Common myeloid progenitor, CD34-positive (primary cell): ENCODE measurements around the gene SPNS2.
A peak's percentile ranks its signal among the peaks of the same experiment; 100 is the strongest.

Source experiments
- CTCF ChIA-PET: fragments of 350-600 bp; sonication (Branson Sonifier 250); formaldehyde crosslinking; loops from one replicate; lab custom pipeline; 2021; ENCODE audit warnings: antibody characterized with exemption; lab: Charles Lee
- POLR2A ChIA-PET: fragments of 350-600 bp; sonication (Branson Sonifier 250); formaldehyde crosslinking; loops from one replicate; lab custom pipeline; 2021; ENCODE audit warnings: antibody characterized with exemption; lab: Charles Lee
- DNase-seq, 3 donors: peaks; one replicate each; pipeline versions ENCODE4 v3.0.0 to v3.0.0-alpha.2; 2013
- H3K27ac ChIP-seq, 2 experiments: 1 replicate in 1 of 2; 2 replicates in 1 of 2; pipeline ENCODE4 v1.7.0; 2013; ENCODE audit warnings: inconsistent platforms in 2 of 2, low read length in 2 of 2, mild to moderate bottlenecking in 2 of 2, low read depth in 1 of 2, moderate library complexity in 1 of 2; ENCODE audit not compliant: severe bottlenecking in 2 of 2, insufficient read depth in 1 of 2, poor library complexity in 1 of 2
- H3K27me3 ChIP-seq, 5 experiments: replicated peaks in 2 of 5; 1 replicate in 3 of 5; 2 replicates in 2 of 5; pipeline versions ENCODE4 v1.6.1 to v1.7.0; 2013; ENCODE audit warnings: low read length in 4 of 5, mild to moderate bottlenecking in 2 of 5, moderate library complexity in 2 of 5, inconsistent platforms in 1 of 5; ENCODE audit not compliant: insufficient read depth in 5 of 5, control insufficient read depth in 4 of 5
- H3K36me3 ChIP-seq, 4 experiments: 1 replicate in 2 of 4; 2 replicates in 2 of 4; pipeline versions ENCODE4 v1.6.1 to v1.7.0; 2013; ENCODE audit warnings: low read length in 3 of 4, control low read depth in 1 of 4, mild to moderate bottlenecking in 1 of 4; ENCODE audit not compliant: control insufficient read depth in 4 of 4, insufficient read depth in 4 of 4
- H3K4me1 ChIP-seq, 4 experiments: 1 replicate in 3 of 4; 2 replicates in 1 of 4; pipeline versions ENCODE4 v1.6.1 to v1.7.1; 2013; ENCODE audit warnings: low read length in 3 of 4, mild to moderate bottlenecking in 3 of 4, control low read depth in 1 of 4, inconsistent platforms in 1 of 4, moderate library complexity in 1 of 4; ENCODE audit not compliant: control insufficient read depth in 4 of 4, insufficient read depth in 4 of 4; ENCODE audit errors: control extremely low read depth in 1 of 4
- H3K4me3 ChIP-seq, 7 experiments: 1 replicate in 4 of 7; 2 replicates in 3 of 7; pipeline versions ENCODE4 v1.5.1 to v1.7.0; 2013; ENCODE audit warnings: mild to moderate bottlenecking in 7 of 7, low read length in 6 of 7, moderate library complexity in 6 of 7, inconsistent platforms in 2 of 7, low read depth in 2 of 7, control low read depth in 1 of 7; ENCODE audit not compliant: insufficient read depth in 4 of 7, control insufficient read depth in 1 of 7; ENCODE audit errors: extremely low read depth in 1 of 7
- H3K9me3 ChIP-seq, 5 experiments: 1 replicate in 4 of 5; 2 replicates in 1 of 5; pipeline versions ENCODE4 v1.6.1 to v1.7.1; 2013; ENCODE audit warnings: low read length in 4 of 5, mild to moderate bottlenecking in 2 of 5, inconsistent platforms in 1 of 5, low read depth in 1 of 5, moderate library complexity in 1 of 5; ENCODE audit not compliant: control insufficient read depth in 4 of 5, insufficient read depth in 2 of 5; ENCODE audit errors: control extremely low read depth in 1 of 5
- WGBS: methylation state at CpG from one replicate; pipeline ENCODE4 v1.1.5; 2013; ENCODE audit not compliant: insufficient coverage; 5-methylcytosine and 5-hydroxymethylcytosine counted together

Gene SPNS2

DNA sequence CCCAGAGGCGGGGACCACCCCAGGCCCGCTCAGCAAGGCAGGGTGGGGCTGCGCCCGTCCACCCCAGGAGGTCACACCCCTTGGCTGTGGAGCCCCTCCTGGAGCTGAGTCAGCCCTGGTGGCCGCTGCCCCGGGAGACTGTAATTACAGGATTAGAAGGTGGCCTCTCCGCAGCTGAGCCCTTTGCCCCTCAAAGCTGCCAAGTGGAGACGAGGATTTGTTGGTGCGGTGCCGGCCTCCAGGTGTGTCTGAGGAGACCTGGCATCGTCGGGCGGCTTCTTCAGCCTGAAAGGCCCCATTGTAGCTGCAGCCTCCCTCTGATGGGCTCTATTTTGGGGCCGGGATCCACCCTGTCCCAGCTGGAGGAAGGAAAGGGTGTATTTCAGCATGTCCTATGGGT is 22.7 kb upstream of the SPNS2 start:
- peaks cover 0 to 26% (median 3%) of the 10 kb centered on the region in 4 experiments for H3K36me3 ChIP-seq
- ChIA-PET POLR2A (interaction anchor here (1.3 kb wide), 1 partner anchor 12 kb away, joined by 3 read pairs; no protein-coding TSS in a partner anchor), CTCF (interaction anchor here (1.5 kb wide), 1 partner anchor 23 kb away, joined by 4 read pairs; no protein-coding TSS in a partner anchor)
- no peak overlapping the region for H3K27ac ChIP-seq
- no peaks in the 10 kb centered on the region for H3K27me3 ChIP-seq
- DNase-seq, result no peak
- WGBS, result 100% methylated on average over 8 of the region's 14 CpGs
- peaks cover 0 to 26% (median 18%) of the 10 kb centered on the region in 4 experiments for H3K4me1 ChIP-seq
- no peaks in the 10 kb centered on the region for H3K9me3 ChIP-seq
- no peak overlapping the region for H3K4me3 ChIP-seq

GRCh38 chr17:4476511-4477070 is 22.1 kb upstream of the SPNS2 start:
- Histone ChIP-seq H3K4me1 (peaks cover 0 to 32% (median 24%) of the 10 kb centered on the region in 4 experiments), H3K9me3 (no peaks in the 10 kb centered on the region), H3K27ac (no peak overlapping the region), H3K36me3 (peaks cover 0 to 24% (median 3%) of the 10 kb centered on the region in 4 experiments), H3K27me3 (no peaks in the 10 kb centered on the region), H3K4me3 (no peak overlapping the region)
- ChIA-PET POLR2A (interaction anchor here (1.3 kb wide), 1 partner anchor 11 kb away, joined by 3 read pairs; no protein-coding TSS in a partner anchor), CTCF (interaction anchor here (1.5 kb wide), 1 partner anchor 24 kb away, joined by 4 read pairs; no protein-coding TSS in a partner anchor)
- DNase-seq, result no peak
- 91% methylated on average over 19 of the region's 19 CpGs for WGBS

DNA sequence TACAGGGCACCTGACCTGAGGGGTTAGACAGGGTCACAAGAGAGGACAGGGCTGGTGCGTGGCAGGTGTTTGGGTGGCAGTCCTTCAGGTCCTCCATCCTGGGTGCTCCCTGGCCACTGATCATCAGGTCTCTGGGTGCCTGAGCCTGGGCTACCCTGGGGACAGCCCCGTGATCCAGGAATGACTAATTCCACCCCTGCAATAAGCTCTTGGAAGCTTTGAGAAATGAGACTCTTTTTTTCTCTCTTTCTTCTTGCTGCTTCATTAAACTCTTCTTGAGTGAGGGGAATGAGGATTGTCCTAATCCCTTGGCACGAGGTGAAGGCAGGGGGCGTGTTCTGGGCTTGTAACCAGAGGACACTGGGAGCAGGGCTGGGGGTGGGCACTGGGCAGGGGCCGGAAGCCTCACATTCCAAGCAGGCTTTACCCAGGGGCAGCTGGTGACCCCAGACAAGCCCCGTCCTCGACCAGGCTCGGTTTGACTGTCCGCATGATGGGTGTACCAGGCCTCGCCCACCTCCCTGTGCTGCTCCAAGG is 21.4 kb upstream of the SPNS2 start:
- Histone ChIP-seq H3K4me3 (no peak overlapping the region), H3K9me3 (no peaks in the 10 kb centered on the region), H3K4me1 (peaks cover 0 to 38% (median 30%) of the 10 kb centered on the region in 4 experiments), H3K27ac (no peak overlapping the region), H3K36me3 (peaks cover 0 to 19% (median 2%) of the 10 kb centered on the region in 4 experiments), H3K27me3 (no peaks in the 10 kb centered on the region)
- no peak for DNase-seq
- WGBS, result 100% methylated on average over 6 of the region's 10 CpGs
- CTCF ChIA-PET, result interaction anchor here (1.5 kb wide), 1 partner anchor 25 kb away, joined by 4 read pairs; no protein-coding TSS in a partner anchor
- POLR2A ChIA-PET, result no interaction called here

- no peak overlapping the region for H3K27ac ChIP-seq
- POLR2A ChIA-PET, result no interaction called here
- CTCF ChIA-PET, result no interaction called here
- no peak for DNase-seq
- H3K4me3 ChIP-seq, result no peak overlapping the region
- H3K4me1 ChIP-seq, result peaks cover 0 to 48% (median 40%) of the 10 kb centered on the region in 4 experiments
- no peaks in the 10 kb centered on the region for H3K27me3 ChIP-seq
- H3K36me3 ChIP-seq, result peaks cover 0 to 18% (median 0%) of the 10 kb centered on the region in 4 experiments
- H3K9me3 ChIP-seq, result no peaks in the 10 kb centered on the region
- 98% methylated on average over 8 of the region's 11 CpGs for WGBS
Observed at GRCh38 chr17:4478318-4478830, 20.3 kb upstream of the SPNS2 start.

- H3K36me3 ChIP-seq, result peaks cover 0 to 15% (median 0%) of the 10 kb centered on the region in 4 experiments
- no peaks in the 10 kb centered on the region for H3K27me3 ChIP-seq
- CTCF ChIA-PET, result interaction anchor here (4.1 kb wide), 1 partner anchor 21 kb away, joined by 24 read pairs; the partner anchor contains the start of gene SPNS2
- H3K4me1 ChIP-seq, result peaks cover 0 to 53% (median 45%) of the 10 kb centered on the region in 4 experiments
- DNase-seq, result no peak
- H3K27ac ChIP-seq, result no peak overlapping the region
- no peaks in the 10 kb centered on the region for H3K9me3 ChIP-seq
- H3K4me3 ChIP-seq, result no peak overlapping the region
- WGBS, result 98% methylated on average over 5 of the region's 8 CpGs
- POLR2A ChIA-PET, result interaction anchor here (1.5 kb wide), 1 partner anchor 34 kb away, joined by 3 read pairs; no protein-coding TSS in a partner anchor
Observed at GRCh38 chr17:4479340-4479981, 19.2 kb upstream of the SPNS2 start.

- peak overlapping the region in 1 of 2 experiments; percentile 40 for H3K27ac ChIP-seq
- peak overlapping the region in 3 of 7 experiments; percentile 22 to 59 (median 47) for H3K4me3 ChIP-seq
- H3K36me3 ChIP-seq, result peaks cover 0 to 17% (median 0%) of the 10 kb centered on the region in 4 experiments
- H3K9me3 ChIP-seq, result no peaks in the 10 kb centered on the region
- ChIA-PET POLR2A (interaction anchor here (1.1 to 1.5 kb wide), 2 partner anchors 24 to 35 kb away, joined by 3 read pairs; no protein-coding TSS in a partner anchor), CTCF (interaction anchor here (0.8 to 4.1 kb wide), 5 partner anchors 10 to 60 kb away, joined by 3 to 24 read pairs (median 7); partner anchors contain the start of gene SPNS2)
- no peak for DNase-seq
- H3K27me3 ChIP-seq, result no peaks in the 10 kb centered on the region
- WGBS, result 53% methylated on average over 10 of the region's 13 CpGs
- H3K4me1 ChIP-seq, result peaks cover 0 to 60% (median 48%) of the 10 kb centered on the region in 4 experiments
Observed at GRCh38 chr17:4479982-4480751, 18.5 kb upstream of the SPNS2 start.
